GM10266 (cell line): ENCODE results near the gene MXD4.

Source experiments
- DNase-seq: peaks from one replicate; pipeline ENCODE4 v3.0.0; 2012; ENCODE audit errors: extremely low spot score
- TF ChIP-seq, protein P1 (sequence below): IDR thresholded peaks from 2 replicates; pipeline ENCODE4 v1.5.1; 2012; ENCODE audit warnings: mild to moderate bottlenecking, low read depth; ENCODE audit not compliant: control insufficient read depth, insufficient read depth; ENCODE audit errors: missing control alignments

Gene MXD4

DNA sequence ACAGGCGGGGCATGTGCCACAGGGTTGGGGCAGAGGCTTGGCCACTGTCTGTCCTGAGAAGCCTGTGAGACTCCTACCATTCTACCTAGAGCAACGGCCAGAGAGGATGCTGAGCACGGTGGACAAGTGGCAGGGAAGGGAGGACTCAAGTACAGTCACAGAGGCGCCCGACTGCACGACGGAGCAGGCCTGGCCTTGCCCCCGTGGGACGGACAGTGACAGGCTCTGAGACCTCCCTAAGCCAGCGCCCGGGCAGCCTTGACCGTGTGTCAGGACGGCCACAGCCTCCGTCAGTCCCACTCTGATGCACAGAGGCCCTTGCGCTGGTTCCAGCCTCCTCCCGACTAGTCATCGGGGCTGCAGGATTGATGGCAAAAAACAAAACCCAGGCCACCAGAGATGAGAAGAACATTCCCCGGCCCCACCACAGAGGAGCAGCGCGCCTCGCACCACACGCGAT lies 36.7 kb upstream of the MXD4 start:
- TF ChIP-seq, protein P1, sequence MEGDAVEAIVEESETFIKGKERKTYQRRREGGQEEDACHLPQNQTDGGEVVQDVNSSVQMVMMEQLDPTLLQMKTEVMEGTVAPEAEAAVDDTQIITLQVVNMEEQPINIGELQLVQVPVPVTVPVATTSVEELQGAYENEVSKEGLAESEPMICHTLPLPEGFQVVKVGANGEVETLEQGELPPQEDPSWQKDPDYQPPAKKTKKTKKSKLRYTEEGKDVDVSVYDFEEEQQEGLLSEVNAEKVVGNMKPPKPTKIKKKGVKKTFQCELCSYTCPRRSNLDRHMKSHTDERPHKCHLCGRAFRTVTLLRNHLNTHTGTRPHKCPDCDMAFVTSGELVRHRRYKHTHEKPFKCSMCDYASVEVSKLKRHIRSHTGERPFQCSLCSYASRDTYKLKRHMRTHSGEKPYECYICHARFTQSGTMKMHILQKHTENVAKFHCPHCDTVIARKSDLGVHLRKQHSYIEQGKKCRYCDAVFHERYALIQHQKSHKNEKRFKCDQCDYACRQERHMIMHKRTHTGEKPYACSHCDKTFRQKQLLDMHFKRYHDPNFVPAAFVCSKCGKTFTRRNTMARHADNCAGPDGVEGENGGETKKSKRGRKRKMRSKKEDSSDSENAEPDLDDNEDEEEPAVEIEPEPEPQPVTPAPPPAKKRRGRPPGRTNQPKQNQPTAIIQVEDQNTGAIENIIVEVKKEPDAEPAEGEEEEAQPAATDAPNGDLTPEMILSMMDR: no peak
- no peak for DNase-seq

DNA sequence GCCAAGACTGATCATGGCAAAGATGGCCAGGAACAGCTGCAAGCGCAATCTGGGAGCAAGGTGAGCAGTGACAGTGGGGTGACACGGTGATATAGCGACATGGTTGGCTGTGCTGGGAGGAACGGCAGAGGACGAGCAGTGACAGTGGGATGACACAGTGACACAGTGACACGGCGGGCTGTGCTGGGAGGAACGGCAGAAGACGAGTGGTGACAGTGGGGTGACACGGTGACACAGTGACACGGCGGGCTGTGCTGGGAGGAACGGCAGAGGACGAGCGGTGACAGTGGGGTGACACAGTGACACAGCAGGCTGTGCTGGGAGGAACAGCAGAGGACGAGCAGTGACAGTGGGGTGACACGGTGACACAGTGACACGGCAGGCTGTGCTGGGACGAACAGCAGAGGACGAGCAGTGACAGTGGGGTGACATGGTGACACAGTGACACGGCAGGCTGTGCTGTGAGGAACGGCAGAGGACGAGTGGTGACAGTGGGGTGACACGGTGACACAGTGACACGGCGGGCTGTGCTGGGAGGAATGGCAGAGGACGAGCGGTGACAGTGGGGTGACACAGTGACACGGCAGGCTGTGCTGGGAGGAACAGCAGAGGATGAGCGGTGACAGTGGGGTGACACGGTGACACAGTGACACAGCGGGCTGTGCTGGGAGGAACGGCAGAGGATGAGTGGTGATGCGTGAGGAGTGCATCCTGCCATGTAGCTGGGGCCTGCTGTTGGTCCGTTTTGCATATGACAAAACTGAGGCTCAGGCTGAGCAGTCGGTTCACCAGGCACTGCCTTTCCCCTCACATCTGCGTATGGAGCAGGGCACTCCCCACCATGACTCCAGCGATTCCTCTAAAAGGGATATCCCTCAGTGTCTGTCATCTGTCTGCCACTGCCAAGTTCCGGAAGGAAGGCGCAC lies 36.0 kb upstream of the MXD4 start:
- TF ChIP-seq, protein P1: no peak
- no peak for DNase-seq

DNA sequence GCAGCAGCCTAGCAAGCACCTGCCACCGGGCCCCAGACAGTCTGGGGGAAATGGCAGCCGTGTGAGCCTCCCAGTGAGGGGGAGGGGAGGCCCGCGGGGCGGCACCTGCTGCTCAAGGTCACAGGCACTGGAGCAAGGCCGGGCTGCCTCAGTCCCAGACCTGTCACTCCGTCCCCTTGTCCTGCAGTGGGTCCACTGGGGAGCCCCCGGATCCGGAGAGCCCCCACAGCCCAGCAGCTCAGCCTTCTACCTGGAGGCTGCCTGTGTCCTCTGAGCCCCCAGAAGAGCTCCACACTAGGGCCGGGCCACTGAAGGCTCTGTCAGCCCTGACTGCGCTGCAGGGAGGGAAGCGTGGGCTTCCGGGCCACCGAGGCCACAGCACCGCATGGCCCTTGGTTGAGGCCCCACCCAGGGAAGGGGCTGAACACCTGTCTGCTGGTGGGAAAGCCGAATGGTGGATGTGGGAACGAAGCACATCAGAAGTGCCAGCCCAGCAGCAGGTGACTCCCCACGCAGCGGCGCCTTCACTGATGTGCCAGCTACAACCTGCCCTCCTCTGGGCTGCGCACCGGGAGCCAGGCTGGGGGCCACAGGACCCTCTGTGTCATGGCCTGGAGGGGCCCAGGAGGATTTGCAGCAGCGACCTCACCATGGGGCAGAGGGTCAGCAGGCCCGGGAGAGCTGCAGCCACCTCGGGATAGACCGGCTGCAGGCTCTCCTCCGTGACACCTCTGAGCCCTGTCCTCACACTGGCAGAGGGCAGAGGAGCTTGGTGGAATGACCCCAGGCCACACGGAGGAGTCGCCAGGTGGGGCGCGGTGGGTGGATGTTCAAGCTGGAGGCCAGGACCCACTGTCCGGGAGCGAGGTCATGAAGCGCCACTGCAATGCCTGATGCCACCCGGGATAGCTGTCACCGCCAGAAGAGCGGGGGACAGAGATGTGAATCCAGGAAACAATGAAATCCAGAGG lies 35.0 kb upstream of the MXD4 start:
- TF ChIP-seq, protein P1: no peak
- DNase-seq: no peak

DNA sequence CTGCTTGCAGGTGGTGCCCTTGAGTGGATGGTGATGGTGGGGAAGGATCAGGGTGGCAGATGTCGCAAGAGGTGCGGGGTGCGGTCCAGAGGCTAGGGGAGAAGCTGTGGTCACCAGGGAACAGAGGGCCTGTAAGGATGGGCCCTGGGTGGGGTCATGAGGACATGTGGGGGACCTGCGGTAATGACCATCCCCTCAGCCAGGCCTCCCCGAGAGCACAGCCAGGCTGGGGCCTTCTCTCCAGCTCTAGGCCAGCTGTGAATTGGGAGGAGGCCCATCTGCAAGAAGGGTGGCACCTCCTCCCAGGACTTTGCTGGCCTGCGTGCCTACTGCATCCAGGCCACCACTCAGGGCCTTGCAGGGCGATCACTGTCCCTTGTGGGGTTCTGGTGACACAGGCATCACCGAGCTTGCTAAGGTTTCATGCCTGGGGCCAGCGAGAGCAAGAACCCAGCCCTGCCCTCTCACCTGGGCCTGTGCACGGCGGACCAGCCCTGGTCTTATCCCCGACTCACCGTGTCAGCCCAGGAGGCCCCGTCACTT lies 34.1 kb upstream of the MXD4 start:
- no peak for DNase-seq
- TF ChIP-seq, protein P1: no peak

DNA sequence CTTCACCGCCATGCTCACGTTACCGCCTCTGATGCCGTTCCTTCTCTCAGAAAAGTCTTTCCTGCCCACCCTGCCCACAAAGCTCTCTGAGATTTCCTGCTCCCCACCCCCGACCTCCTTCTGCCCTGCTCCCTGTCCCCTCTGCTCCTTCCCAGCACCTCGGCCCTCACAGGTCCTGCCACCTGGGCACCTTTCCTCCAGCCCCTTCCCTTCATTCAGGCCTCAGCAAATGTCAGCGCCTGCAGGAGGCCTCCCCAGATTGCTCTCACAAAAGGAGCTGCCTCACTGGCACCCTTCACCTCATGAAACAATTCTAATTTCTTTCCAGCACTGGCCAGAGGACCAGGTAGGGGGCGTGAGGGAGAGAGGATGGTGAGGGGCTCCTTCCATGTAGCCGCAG lies 33.6 kb upstream of the MXD4 start:
- TF ChIP-seq, protein P1: no peak

DNA sequence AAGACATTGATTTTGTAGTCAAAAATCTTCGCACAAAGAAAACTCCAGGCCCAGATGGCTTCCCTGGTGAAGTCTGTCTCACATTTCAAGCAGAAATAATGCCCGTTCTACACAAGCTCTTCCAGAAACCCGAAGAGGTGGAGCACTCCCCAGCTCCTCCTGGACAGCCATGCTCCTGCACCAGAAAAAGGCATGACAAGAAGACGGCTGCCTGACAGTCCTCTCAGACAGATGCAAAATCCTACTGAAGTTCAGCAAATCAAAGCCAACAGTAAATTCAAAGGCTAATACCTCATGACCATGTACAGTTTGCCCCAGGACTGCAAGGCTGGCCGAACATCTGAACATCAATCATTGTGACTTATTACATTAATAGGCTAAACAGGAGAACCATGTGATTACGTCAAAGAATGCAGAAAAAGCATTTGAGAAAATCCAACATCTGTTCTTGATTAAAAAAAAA lies 30.8 kb upstream of the MXD4 start:
- DNase-seq: no peak
- TF ChIP-seq, protein P1: no peak

More for the DNA sequence above, 33.6 kb upstream of the MXD4 start:
- DNase-seq: no peak
